H9 (cell line): ENCODE results near the gene NCKAP5L. TPM values are rescaled to one million over a fixed set of nuclear protein-coding genes. Genes with fewer than 3 reads are reported as not detected.
A peak's percentile ranks its signal among the peaks of the same experiment; 100 is the strongest.

ENCODE experiments used
- DNase-seq: peaks from one replicate; pipeline ENCODE4 v3.0.0-alpha.2; 2017
- H2AFZ ChIP-seq: one replicate; pipeline ENCODE4 v1.6.1; 2013; ENCODE audit warnings: mild to moderate bottlenecking, low read length, control low read depth, moderate library complexity
- H2AK5ac ChIP-seq: 2 replicates; pipeline ENCODE4 v1.6.1; 2013; ENCODE audit warnings: low read length, control low read depth, mixed read lengths; ENCODE audit not compliant: insufficient read length
- H2BK120ac ChIP-seq: one replicate; pipeline ENCODE4 v1.6.1; 2013; ENCODE audit warnings: low read depth, mild to moderate bottlenecking, low read length, control low read depth, inconsistent platforms; ENCODE audit not compliant: poor library complexity, severe bottlenecking
- H2BK12ac ChIP-seq: 2 replicates; pipeline ENCODE4 v1.6.1; 2013; ENCODE audit warnings: low read length, control low read depth, mixed read lengths, low read depth; ENCODE audit not compliant: insufficient read length
- H2BK15ac ChIP-seq: 2 replicates; pipeline ENCODE4 v1.6.1; 2013; ENCODE audit warnings: low read depth, low read length, control low read depth
- H2BK20ac ChIP-seq: one replicate; pipeline ENCODE4 v1.6.1; 2013; ENCODE audit warnings: low read depth, mild to moderate bottlenecking, low read length, control low read depth, inconsistent platforms; ENCODE audit not compliant: poor library complexity, severe bottlenecking
- H2BK5ac ChIP-seq: 2 replicates; pipeline ENCODE4 v1.6.1; 2013; ENCODE audit warnings: low read length, control low read depth, mixed read lengths; ENCODE audit not compliant: insufficient read length
- H3K14ac ChIP-seq: 2 replicates; pipeline ENCODE4 v1.6.1; 2013; ENCODE audit warnings: low read length, control low read depth; ENCODE audit not compliant: insufficient read depth
- H3K18ac ChIP-seq: 2 replicates; pipeline ENCODE4 v1.6.1; 2013; ENCODE audit warnings: low read depth, mild to moderate bottlenecking, mixed read lengths, low read length, control low read depth; ENCODE audit not compliant: insufficient read length
- H3K23ac ChIP-seq: 2 replicates; pipeline ENCODE4 v1.6.1; 2013; ENCODE audit warnings: low read length, control low read depth, mixed read lengths, low read depth; ENCODE audit not compliant: insufficient read length
- H3K23me2 ChIP-seq: 2 replicates; pipeline ENCODE4 v1.6.1; 2013; ENCODE audit warnings: low read depth, mild to moderate bottlenecking, mixed read lengths, low read length, control low read depth; ENCODE audit not compliant: insufficient read length, poor library complexity, severe bottlenecking
- H3K27ac ChIP-seq: 2 replicates; pipeline ENCODE4 v1.5.1; 2013; ENCODE audit warnings: low read length, control low read depth, mixed read lengths, low read depth; ENCODE audit not compliant: insufficient read length
- H3K27me3 ChIP-seq: 2 replicates; pipeline ENCODE4 v1.6.1; 2013; ENCODE audit warnings: low read length, control low read depth, inconsistent platforms; ENCODE audit not compliant: insufficient read depth
- H3K4ac ChIP-seq: 2 replicates; pipeline ENCODE4 v1.6.1; 2013; ENCODE audit warnings: low read depth, mild to moderate bottlenecking, control low read depth, inconsistent platforms, low read length, moderate library complexity
- H3K4me1 ChIP-seq: 2 replicates; pipeline ENCODE4 v1.6.1; 2013; ENCODE audit warnings: low read length, control low read depth, inconsistent platforms; ENCODE audit not compliant: insufficient read depth
- H3K4me2 ChIP-seq: 2 replicates; pipeline ENCODE4 v1.6.1; 2013; ENCODE audit warnings: low read length, control low read depth, mixed read lengths; ENCODE audit not compliant: insufficient read length, insufficient read depth
- H3K56ac ChIP-seq: 2 replicates; pipeline ENCODE4 v1.6.1; 2013; ENCODE audit warnings: low read depth, mild to moderate bottlenecking, mixed read lengths, low read length, control low read depth; ENCODE audit not compliant: insufficient read length
- H3K79me1 ChIP-seq: 2 replicates; pipeline ENCODE4 v1.6.1; 2013; ENCODE audit warnings: low read depth, mild to moderate bottlenecking, moderate library complexity, low read length, control low read depth, inconsistent platforms; ENCODE audit not compliant: insufficient read depth, poor library complexity, severe bottlenecking
- H3K79me2 ChIP-seq: 2 replicates; pipeline ENCODE4 v1.6.1; 2013; ENCODE audit warnings: low read length, control low read depth, inconsistent platforms; ENCODE audit not compliant: insufficient read depth
- H3K9ac ChIP-seq: 2 replicates; pipeline ENCODE4 v1.6.1; 2013; ENCODE audit warnings: low read length, control low read depth, mixed read lengths; ENCODE audit not compliant: insufficient read length; ENCODE audit errors: extremely low read depth
- H3K9me3 ChIP-seq: one replicate; pipeline ENCODE4 v1.6.1; 2013; ENCODE audit warnings: low read depth, low read length, inconsistent platforms; ENCODE audit not compliant: control insufficient read depth
- H3T11ph ChIP-seq: one replicate; pipeline ENCODE4 v1.6.1; 2013; ENCODE audit warnings: mild to moderate bottlenecking, low read length, control low read depth, inconsistent platforms
- H4K20me1 ChIP-seq: one replicate; pipeline ENCODE4 v1.6.1; 2013; ENCODE audit not compliant: control insufficient read depth, insufficient read length, insufficient read depth
- H4K5ac ChIP-seq: 2 replicates; pipeline ENCODE4 v1.6.1; 2013; ENCODE audit warnings: low read depth, mild to moderate bottlenecking, mixed read lengths, low read length, control low read depth; ENCODE audit not compliant: insufficient read length
- H4K8ac ChIP-seq: replicated peaks from 2 replicates; pipeline ENCODE4 v1.6.1; 2013; ENCODE audit warnings: low read length, control low read depth, mixed read lengths, low read depth; ENCODE audit not compliant: insufficient read length
- H4K91ac ChIP-seq: 2 replicates; pipeline ENCODE4 v1.6.1; 2013; ENCODE audit warnings: low read depth, mild to moderate bottlenecking, moderate library complexity, mixed read lengths, low read length, control low read depth; ENCODE audit not compliant: insufficient read length
- H3K27ac Mint-ChIP-seq, 3 experiments: 2 replicates in 2 of 3; 3 replicates in 1 of 3; pipeline ENCODE4 v1.8.0; 2020 to 2021; ENCODE audit warnings: mixed read lengths in 3 of 3, mild to moderate bottlenecking in 1 of 3, moderate library complexity in 1 of 3
- H3K27me3 Mint-ChIP-seq: 2 replicates; pipeline ENCODE4 v1.8.0; 2021; ENCODE audit warnings: low read depth, mild to moderate bottlenecking, moderate library complexity, mixed read lengths
- H3K36me3 Mint-ChIP-seq, 3 experiments: 2 replicates in 2 of 3; 3 replicates in 1 of 3; pipeline ENCODE4 v1.8.0; 2020 to 2021; ENCODE audit warnings: low read depth in 3 of 3, mixed read lengths in 3 of 3; ENCODE audit not compliant: insufficient read depth in 1 of 3
- H3K4me1 Mint-ChIP-seq, 2 experiments: 2 replicates each; pipeline ENCODE4 v1.8.0; 2020; ENCODE audit warnings: mixed read lengths in 2 of 2
- H3K4me3 Mint-ChIP-seq, 2 experiments: 2 replicates in 1 of 2; 3 replicates in 1 of 2; pipeline ENCODE4 v1.8.0; 2020 to 2021; ENCODE audit warnings: mild to moderate bottlenecking in 2 of 2, mixed read lengths in 2 of 2, moderate library complexity in 1 of 2
- H3K9me3 Mint-ChIP-seq, 2 experiments: 2 replicates in 1 of 2; 3 replicates in 1 of 2; pipeline ENCODE4 v1.8.0; 2020; ENCODE audit warnings: mild to moderate bottlenecking in 2 of 2, mixed read lengths in 2 of 2, moderate library complexity in 1 of 2
- WGBS: extraction: QIAGEN DNeasy Blood & Tissue Kit; methylation state at CpG from one replicate; pipeline ENCODE4 v1.1.7; 2013; ENCODE audit warnings: missing lambda C conversion rate, low lambda C conversion rate, mixed read lengths; ENCODE audit not compliant: insufficient read length; ENCODE audit errors: extremely low coverage; 5-methylcytosine and 5-hydroxymethylcytosine counted together
- total RNA-seq: library from RNA; stranded (reverse); gene quantifications from 2 replicates; pipeline ENCODE4 v1.2.1, GENCODE V29; 2021
- TF ChIP-seq, protein P1 (sequence below): fragments of 200-600 bp; sonication (generic); conservative IDR thresholded peaks from 3 replicates; pipeline ENCODE4 v1.8.0; 2021; ENCODE audit warnings: antibody characterized with exemption, mild to moderate bottlenecking

NCKAP5L gene
- total RNA-seq, 1 experiment from 2014 or later, result 27.7 TPM

DNA sequence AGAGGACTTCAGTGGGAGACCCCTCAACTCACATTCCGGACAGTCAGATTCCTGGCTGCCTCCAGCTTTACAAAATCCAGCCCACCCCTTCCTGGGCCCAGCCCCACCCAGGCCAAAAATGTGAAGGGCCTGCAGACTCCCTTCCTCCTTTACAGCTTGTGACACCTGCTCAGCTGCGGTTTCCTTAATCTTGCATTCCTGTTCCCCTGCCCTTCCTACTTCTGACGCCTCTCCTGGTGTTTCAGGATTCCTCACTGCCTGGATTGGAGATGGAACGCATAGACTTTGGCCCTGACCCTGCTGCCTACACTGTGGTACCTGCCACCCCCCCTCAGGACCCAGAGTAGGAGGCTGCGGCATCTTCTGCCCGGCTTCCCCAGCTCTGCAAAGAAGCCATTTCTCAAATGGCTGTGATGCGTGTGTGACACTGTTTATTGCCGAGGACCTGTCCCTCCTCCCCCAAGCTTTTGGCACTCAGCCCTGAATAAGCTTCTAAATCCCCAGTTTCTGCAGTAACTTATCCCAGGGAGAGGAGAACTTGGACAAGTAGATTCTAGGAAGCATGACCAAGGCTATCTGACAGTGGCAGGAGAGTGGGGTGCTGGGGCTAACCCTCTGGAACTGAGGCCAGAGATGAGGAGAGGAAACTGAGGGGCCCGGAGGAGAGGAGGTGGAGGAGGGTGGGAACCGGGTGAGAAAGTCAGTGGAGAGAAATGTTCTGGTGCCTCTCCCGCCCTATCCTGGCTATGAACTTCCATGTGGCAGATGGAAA lies 39.5 kb upstream of the NCKAP5L start:
- no peak overlapping the region for H2BK15ac ChIP-seq
- H3K14ac ChIP-seq, result no peak overlapping the region; the same call in 1 of the 2 replicates
- H4K8ac ChIP-seq, result no peak overlapping the region
- H4K20me1 ChIP-seq, result no peaks in the 10 kb centered on the region
- DNase-seq, result peak; percentile 21
- Mint-ChIP-seq H3K27ac (no peak overlapping the region), H3K36me3 (no peaks in the 10 kb centered on the region), H3K4me3 (no peak overlapping the region), H3K4me1 (peaks cover 13 to 14% of the 10 kb centered on the region in 2 experiments), H3K27me3 (peaks cover 16% of the 10 kb centered on the region), H3K9me3 (no peaks in the 10 kb centered on the region; a peak in 1 of 5 replicates)
- H3K9me3 ChIP-seq, result no peaks in the 10 kb centered on the region
- no peak overlapping the region for H2BK5ac ChIP-seq
- no peak overlapping the region for H3K9ac ChIP-seq
- no peak overlapping the region for H4K5ac ChIP-seq
- no peak overlapping the region for H3T11ph ChIP-seq
- no peaks in the 10 kb centered on the region for H3K23me2 ChIP-seq
- no CpG with 5 or more reads among the region's 11 CpGs for WGBS
- no peak overlapping the region for H2AK5ac ChIP-seq
- H4K91ac ChIP-seq, result no peak overlapping the region
- TF ChIP-seq, protein P1, sequence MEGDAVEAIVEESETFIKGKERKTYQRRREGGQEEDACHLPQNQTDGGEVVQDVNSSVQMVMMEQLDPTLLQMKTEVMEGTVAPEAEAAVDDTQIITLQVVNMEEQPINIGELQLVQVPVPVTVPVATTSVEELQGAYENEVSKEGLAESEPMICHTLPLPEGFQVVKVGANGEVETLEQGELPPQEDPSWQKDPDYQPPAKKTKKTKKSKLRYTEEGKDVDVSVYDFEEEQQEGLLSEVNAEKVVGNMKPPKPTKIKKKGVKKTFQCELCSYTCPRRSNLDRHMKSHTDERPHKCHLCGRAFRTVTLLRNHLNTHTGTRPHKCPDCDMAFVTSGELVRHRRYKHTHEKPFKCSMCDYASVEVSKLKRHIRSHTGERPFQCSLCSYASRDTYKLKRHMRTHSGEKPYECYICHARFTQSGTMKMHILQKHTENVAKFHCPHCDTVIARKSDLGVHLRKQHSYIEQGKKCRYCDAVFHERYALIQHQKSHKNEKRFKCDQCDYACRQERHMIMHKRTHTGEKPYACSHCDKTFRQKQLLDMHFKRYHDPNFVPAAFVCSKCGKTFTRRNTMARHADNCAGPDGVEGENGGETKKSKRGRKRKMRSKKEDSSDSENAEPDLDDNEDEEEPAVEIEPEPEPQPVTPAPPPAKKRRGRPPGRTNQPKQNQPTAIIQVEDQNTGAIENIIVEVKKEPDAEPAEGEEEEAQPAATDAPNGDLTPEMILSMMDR, result no peak
- H3K79me2 ChIP-seq, result no peaks in the 10 kb centered on the region
- no peaks in the 10 kb centered on the region for H3K79me1 ChIP-seq
- H3K27me3 ChIP-seq, result no peaks in the 10 kb centered on the region
- H3K56ac ChIP-seq, result no peak overlapping the region
- no peak overlapping the region for H3K4me2 ChIP-seq
- H3K23ac ChIP-seq, result no peak overlapping the region
- no peak overlapping the region for H3K18ac ChIP-seq
- no peak overlapping the region for H3K4ac ChIP-seq
- no peak overlapping the region for H2AFZ ChIP-seq
- no peak overlapping the region for H2BK12ac ChIP-seq
- H2BK20ac ChIP-seq, result no peak overlapping the region
- H2BK120ac ChIP-seq, result no peak overlapping the region
- no peak overlapping the region for H3K27ac ChIP-seq
- no peaks in the 10 kb centered on the region for H3K4me1 ChIP-seq
